Psoas muscle (tissue), 8 donors: ENCODE data around the gene C1orf116. TPM values are rescaled to one million over a fixed set of nuclear protein-coding genes. Genes with fewer than 3 reads are reported as not detected.

Source experiments
- ATAC-seq, 4 donors: fragments of 200-7000 bp; cut with Tn5 transposase; one replicate each; pipeline ENCODE4 v1.9.1; 2020; ENCODE audit warnings: moderate library complexity in 3 of 4, mild to moderate bottlenecking in 2 of 4
- DNase-seq, 2 donors: peaks; one replicate each; pipeline ENCODE4 v3.0.0-alpha.2; 2020
- H3K27ac ChIP-seq: fragments of 200-600 bp; one replicate; pipeline ENCODE4 v1.8.0; 2022
- H3K27me3 ChIP-seq, 3 donors: fragments of 200-600 bp in 1 of 3; one replicate each; pipeline versions ENCODE4 v1.6.1 to v1.8.0; 2013 to 2022; ENCODE audit warnings: low read length in 2 of 3, mild to moderate bottlenecking in 2 of 3, moderate library complexity in 1 of 3; ENCODE audit not compliant: insufficient read depth in 3 of 3
- H3K36me3 ChIP-seq, 2 donors: fragments of 200-600 bp in 1 of 2; one replicate each; pipeline versions ENCODE4 v1.6.1 to v1.8.0; 2013 to 2022; ENCODE audit warnings: low read depth in 1 of 2, mild to moderate bottlenecking in 1 of 2, moderate library complexity in 1 of 2; ENCODE audit not compliant: insufficient read depth in 1 of 2
- H3K4me1 ChIP-seq: fragments of 200-600 bp; one replicate; pipeline ENCODE4 v1.8.0; 2022
- H3K4me3 ChIP-seq: fragments of 200-600 bp; one replicate; pipeline ENCODE4 v1.8.0; 2022; ENCODE audit warnings: mild to moderate bottlenecking
- H3K9me3 ChIP-seq: fragments of 200-600 bp; one replicate; pipeline ENCODE4 v1.8.0; 2022
- WGBS, 3 donors: extraction: QIAGEN DNeasy Blood & Tissue Kit; methylation state at CpG; one replicate each; pipeline versions ENCODE4 v1.1.6 to v1.1.7; 2013; 5-methylcytosine and 5-hydroxymethylcytosine counted together
- intact Hi-C, 2 donors: fragments of 100-400 bp; cut with DNase I; formaldehyde crosslinking; loops; one replicate each; pipeline versions ENCODE4 v1.11.0 to v1.14.2; 2022
- polyA plus RNA-seq, 3 donors: library from polyadenylated mRNA; stranded (reverse); fragments of 200-250 nt; gene quantifications; one replicate each; pipeline ENCODE4 v1.2.3, GENCODE V29; 2013
- total RNA-seq, 4 donors: library from RNA; stranded (reverse); fragmentation: NEBNext Ultra II Directional in 2 of 4; extraction: Animal tissue kit (Norgen Biotek cat#: 25700) in 2 of 4; gene quantifications; one replicate each; pipeline versions ENCODE4 v1.2.1 to v1.2.4, GENCODE V29; 2021 to 2023
- TF ChIP-seq, protein P1 (sequence below): fragments of 200-600 bp; IDR thresholded peaks from one replicate; pipeline ENCODE4 v1.8.0; 2022; ENCODE audit warnings: antibody characterized with exemption
- donor health status: healthy with polysubstance abuse.
- donor health status: DM: no; HTN: no; CAD: no; lungs with moderate emphysema.
- donor health status: Bipolar disorder and iron deficiency.
- donor health status: healthy.
- donor health status: DM: yes; HTN: yes; CAD: no.
- donor health status: DM: no; HTN: no; CAD: no.
- donor health status: DM: no; HTN: no; CAD: no.
- donor health status: DM: yes; HTN: yes; CAD: no.

Gene C1orf116
- total and polyA plus RNA-seq, 7 donors: 0.12 to 1.4 (median 0.35) TPM

DNA sequence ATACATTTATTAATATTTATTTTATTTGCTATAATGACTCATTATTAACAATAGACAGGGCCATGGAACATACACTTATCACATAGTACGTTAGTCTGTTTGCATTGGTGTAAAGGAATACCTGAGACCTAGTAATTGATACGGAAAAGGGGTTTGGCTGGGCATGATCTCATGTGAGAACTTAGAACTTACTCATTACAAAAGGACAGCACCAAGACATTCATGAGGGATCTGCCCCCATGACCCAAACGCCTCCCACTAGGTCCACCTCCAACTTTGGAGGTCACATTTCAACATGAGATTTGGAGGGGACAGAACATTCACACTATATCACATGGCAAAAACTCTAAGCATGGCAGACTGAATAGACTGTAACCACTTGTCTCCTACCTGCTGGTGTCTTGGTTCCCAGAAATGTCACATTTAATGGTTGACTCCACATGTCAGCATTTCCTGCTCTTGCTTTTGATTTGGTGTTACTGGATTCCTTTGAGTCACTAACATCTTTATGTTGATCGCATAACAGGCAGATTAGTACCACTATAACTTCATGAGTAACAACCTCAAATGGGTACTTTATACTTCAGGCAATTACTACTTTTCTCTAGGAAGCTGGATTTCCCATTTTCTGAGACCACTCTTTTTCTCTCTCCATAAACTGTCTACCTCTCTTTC lies 3.5 kb upstream of the C1orf116 start:
- Histone ChIP-seq H3K9me3 (no peaks in the 10 kb centered on the region), H3K4me3 (no peak overlapping the region), H3K27ac (no peak overlapping the region), H3K27me3 (peaks cover 0 to 2% (median 0%) of the 10 kb centered on the region in 3 donors), H3K36me3 (no peaks in the 10 kb centered on the region), H3K4me1 (no peaks in the 10 kb centered on the region)
- 76 to 87% (median 83%) methylated on average over 4 of the region's 4 CpGs for WGBS, 3 donors
- TF ChIP-seq, protein P1, sequence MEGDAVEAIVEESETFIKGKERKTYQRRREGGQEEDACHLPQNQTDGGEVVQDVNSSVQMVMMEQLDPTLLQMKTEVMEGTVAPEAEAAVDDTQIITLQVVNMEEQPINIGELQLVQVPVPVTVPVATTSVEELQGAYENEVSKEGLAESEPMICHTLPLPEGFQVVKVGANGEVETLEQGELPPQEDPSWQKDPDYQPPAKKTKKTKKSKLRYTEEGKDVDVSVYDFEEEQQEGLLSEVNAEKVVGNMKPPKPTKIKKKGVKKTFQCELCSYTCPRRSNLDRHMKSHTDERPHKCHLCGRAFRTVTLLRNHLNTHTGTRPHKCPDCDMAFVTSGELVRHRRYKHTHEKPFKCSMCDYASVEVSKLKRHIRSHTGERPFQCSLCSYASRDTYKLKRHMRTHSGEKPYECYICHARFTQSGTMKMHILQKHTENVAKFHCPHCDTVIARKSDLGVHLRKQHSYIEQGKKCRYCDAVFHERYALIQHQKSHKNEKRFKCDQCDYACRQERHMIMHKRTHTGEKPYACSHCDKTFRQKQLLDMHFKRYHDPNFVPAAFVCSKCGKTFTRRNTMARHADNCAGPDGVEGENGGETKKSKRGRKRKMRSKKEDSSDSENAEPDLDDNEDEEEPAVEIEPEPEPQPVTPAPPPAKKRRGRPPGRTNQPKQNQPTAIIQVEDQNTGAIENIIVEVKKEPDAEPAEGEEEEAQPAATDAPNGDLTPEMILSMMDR: no peak
- intact Hi-C loops: no loop called here
- DNase-seq (no peak), ATAC-seq (no peak)

DNA sequence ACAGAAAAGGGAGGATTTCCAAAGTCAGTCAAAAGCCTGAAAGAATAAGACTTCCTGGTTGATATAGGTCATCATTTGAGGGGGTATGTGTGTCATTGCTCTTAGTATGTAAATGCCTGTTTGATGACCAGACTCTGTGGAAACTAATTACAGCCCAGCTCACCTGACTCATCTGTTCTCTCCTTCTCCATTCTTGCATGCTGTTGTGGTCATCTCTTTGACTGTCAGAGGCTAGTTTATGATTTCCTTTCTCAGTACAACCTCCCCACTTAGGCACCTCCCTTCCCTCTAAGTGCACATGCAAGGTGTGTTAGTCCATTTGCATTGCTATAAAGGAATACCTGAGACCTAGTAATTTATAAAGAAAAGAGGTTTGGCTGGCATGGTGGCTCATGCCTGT lies 2.4 kb upstream of the C1orf116 start:
- Histone ChIP-seq H3K27me3 (peaks cover 0 to 2% (median 0%) of the 10 kb centered on the region in 3 donors), H3K36me3 (no peaks in the 10 kb centered on the region), H3K9me3 (no peaks in the 10 kb centered on the region), H3K4me3 (no peak overlapping the region), H3K27ac (no peak overlapping the region), H3K4me1 (no peaks in the 10 kb centered on the region)
- TF ChIP-seq, protein P1: no peak
- no peak for DNase-seq
- peak in 1 of 4 donors; percentile 36 for ATAC-seq
- intact Hi-C loops: no loop called here

DNA sequence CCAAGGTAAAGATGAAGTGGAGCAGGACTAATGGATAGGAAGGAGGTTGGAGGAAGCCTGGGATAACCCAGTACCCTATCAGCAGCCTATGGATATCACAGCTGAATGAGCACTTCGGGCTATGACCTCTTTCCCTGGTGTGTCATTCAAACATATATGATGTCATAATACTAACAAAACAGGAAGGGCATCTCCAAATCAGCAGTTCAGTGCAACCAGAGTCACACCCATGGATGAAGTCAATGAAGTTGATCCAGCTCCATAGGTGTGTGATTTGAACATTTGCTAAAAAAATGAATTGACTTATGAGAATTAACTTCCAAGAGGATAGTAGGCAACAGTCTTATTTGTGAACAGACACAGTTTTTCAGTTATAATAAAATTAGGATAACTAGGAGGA lies 1.7 kb upstream of the C1orf116 start:
- 60 to 77% (median 75%) methylated on average over 1 of the region's 1 CpG for WGBS, 3 donors
- H3K4me1 ChIP-seq: no peaks in the 10 kb centered on the region
- H3K27ac ChIP-seq: no peak overlapping the region
- no peaks in the 10 kb centered on the region for H3K9me3 ChIP-seq
- intact Hi-C loops: no loop called here
- no peak overlapping the region for H3K4me3 ChIP-seq
- DNase-seq (no peak), ATAC-seq (no peak)
- H3K36me3 ChIP-seq: no peaks in the 10 kb centered on the region
- TF ChIP-seq, protein P1: no peak
- H3K27me3 ChIP-seq: peaks cover 0 to 2% (median 0%) of the 10 kb centered on the region in 3 donors

DNA sequence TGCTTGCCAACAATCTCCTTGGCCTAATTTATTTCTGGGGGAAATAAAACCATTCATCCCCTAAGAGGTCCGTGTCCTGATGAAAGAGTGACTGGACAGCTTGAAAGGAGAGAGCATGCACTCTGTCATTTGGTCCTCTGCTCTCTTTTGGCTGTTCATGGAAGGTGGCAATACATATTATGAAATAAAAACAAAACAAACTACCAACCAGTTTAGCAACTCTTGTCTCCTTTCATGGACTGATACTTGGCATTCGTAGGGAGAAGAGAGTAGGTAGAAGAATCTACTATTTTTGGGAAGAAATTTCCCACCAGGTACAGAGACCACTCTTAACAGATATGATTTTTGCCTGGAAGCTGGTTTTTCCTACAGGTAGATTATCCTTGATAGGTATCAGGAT lies 746 bp upstream of the C1orf116 start:
- intact Hi-C loops: no loop called here
- 56 to 78% (median 63%) methylated on average over 2 of the region's 2 CpGs for WGBS, 3 donors
- Histone ChIP-seq H3K27ac (no peak overlapping the region), H3K4me3 (no peak overlapping the region), H3K4me1 (no peaks in the 10 kb centered on the region), H3K27me3 (peaks cover 0 to 2% (median 0%) of the 10 kb centered on the region in 3 donors), H3K36me3 (no peaks in the 10 kb centered on the region), H3K9me3 (no peaks in the 10 kb centered on the region)
- TF ChIP-seq, protein P1: no peak
- no peak for DNase-seq
- ATAC-seq: no peak
